HG02571 (cell line): ENCODE data around the gene HPGD.
"Not testable (repeated sequence)": the region's sequence is repeated elsewhere in the genome, so short reads cannot be mapped to it uniquely, and the experiment has no call there.

Source experiments
- ATAC-seq: cut with Tn5 transposase; IDR thresholded peaks from one replicate; pipeline ENCODE4 v1.9.1; 2021; ENCODE audit warnings: mild to moderate bottlenecking, moderate library complexity; ENCODE audit not compliant: unreplicated experiment

HPGD gene

DNA sequence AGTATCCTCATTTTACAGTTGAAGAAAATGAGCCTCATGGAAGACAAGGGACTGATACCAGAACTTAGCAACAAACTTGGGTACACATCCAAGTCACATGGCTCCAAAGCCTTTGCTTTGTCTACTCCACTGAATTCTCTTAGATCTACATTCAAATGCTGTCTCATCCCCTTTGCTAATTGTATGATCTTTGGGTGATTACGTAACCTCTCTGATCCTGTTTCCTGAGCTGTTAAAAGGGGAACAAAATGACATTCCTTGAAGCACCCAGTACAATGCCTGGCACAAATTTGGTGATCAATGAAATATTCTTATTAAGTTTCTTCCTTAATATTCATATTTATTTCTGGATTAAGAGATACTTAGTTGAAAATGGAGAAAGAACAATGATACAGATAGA lies 5.9 kb upstream of the HPGD start:
- ATAC-seq = no peak

DNA sequence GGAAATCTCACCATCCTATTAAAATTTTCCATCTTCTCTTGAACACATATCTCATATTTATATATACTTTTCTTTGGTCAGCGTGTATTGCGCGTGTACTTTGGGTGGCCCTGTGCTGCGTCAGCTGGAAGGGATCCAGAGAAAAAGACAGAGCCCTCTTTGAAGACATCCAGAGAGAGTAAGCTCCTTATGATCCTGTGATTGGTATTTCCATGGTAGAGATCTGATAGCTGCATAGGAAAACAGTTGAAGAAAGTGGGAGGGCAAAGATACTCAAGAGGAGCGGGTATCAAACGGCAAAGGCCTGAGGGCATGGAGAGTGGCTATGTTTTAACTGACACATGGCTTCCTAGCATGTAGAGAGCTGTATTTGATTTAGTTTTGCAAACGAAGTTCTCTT lies 4.4 kb upstream of the HPGD start:
- ATAC-seq = no peak

DNA sequence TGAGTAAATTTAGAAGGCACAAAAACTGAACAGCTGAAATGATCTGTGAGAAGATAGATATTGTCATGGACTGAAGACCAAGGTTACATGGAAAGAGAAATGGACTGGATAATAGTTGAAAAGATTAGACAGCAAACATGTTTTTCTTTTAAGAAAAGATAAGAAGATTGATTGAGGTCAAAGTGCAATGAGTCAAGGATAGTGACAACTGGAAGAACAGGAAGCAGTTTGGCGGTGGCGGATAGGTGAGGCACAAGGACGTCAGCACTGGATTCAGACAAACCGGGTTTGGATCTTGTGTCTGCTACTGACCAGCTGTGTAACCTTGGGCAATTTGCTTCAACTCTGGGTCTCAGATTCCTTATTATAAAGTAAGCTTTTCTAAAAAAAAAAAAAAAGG lies 2.0 kb upstream of the HPGD start:
- ATAC-seq = no peak

DNA sequence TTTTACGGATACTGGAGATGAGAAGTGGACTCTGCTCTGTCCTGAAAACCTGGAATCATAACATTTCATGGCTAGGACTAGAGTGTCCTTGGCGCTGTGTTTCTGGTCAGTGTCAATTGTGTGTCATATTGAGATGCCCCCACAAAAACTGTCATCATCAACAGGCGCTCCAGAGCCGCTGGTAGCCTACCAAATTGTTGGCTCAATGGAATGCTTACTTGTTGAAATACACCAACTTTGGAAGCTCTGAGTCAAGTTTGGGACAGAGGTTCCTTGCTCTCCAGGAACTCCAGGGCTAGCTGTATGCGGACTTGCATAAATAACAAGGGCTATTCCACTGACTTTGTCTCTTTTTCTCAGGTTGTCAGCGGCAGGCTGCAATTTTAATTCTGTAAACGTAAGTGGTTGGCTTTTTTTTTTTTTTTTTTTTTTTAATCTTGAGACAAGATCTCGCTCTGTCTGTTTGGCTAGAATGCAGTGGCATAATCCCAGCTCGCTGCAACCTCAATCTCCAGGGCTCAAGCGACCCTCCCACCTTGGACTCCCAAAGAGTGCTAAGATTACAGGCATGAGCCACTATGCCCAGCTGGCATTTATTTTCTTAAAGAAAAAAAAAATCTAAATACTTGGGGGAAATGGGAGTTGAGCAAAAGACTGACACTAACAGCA lies 871 bp upstream of the HPGD start:
- ATAC-seq = no peak

DNA sequence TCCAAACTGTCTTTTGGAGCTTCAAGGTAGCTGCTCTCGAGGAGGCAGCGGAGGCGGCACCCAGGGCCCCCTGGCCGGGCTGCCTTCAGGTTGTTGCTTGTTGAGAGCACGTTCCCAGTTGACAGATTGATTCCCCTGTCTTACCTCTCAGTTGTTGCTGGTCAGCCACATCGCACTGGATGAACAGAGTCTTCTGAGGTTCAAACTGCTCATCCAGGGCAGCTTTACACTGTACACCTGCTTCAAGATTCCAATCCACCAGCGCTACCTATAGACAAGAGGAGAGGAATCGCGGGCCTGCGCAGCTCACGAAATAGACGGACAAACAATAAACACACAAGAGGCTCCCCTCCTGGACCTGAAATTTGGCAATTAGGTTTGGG lies 497 bp downstream of the HPGD start:
- ATAC-seq = peak; percentile 40

DNA sequence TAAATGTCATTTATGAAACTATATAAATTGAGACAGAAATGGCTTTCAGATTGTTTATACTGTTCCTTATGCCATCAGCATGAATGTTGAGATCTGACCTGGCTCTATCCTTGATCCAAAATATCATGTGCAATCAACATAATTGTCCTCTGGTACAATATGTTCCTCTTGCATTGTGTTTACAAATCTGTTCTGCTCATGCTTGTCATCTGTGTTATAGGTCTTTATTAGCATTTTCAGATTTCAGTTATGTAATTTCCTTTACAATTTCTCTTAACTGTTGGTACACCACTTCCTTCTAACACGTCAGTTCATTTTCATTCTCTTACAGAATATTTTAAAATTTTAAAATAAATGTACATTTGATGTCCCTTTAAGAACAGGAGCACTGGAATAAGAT lies 1.6 kb downstream of the HPGD start:
- no peak for ATAC-seq

DNA sequence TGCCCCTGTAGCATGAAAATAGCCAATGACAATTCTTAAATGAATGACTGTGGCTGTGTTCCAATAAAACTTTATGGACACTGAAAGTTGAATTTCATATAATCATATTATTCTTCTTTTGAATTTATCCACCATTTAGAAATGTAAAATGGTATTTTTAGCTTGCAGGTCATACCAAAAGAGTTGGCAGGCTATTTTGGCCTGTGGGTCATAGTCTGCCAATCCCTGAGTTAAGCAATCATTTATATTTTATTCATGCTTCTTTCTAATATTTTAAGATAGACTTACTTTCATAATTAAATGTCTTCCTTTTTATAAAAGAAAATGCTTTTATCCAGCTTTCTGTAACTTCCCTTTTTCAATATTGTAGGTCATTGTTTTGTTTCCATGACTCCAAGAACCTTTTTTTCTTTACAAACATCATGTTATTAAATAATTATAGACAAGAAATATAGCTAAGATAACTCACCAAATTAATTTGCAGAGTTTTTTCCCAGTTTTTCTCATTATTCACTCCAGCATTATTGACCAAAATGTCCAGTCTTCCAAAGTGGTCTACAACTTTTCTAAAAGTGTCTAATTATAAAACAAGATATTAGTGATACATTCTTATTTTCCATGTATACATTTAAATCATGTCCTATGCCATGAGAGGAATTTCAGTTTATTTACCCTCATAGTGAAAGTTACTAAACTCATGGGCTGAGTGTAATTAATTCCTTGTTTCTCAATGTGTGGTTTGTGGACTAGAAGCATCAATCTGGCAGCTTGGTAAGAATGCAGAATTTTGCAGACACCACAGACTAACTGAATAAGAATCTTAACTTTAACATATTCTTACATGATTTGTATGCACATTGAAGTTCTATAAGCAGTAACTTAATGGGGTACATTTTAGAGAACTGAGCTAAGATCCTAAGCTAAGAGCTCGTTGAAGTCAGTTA lies 4.5 kb downstream of the HPGD start:
- no peak for ATAC-seq

DNA sequence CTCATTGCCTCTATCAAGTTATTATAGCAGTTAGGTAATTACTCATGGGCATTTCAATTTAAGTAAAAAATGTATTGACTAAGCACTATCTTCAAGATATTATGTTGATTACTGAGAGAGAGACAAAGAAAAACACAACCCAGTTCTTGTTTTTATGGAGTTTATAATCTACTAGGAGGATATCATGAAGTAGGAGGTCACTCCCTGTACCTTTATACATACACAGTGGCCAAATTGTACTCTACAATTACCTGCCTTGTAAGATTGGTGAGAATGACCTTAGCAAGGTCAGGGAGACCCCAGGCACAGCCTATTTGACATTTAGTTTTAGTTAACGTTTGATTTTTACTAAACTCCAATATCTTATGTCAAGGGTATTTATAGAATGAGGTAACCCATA lies 5.5 kb downstream of the HPGD start:
- no peak for ATAC-seq

DNA sequence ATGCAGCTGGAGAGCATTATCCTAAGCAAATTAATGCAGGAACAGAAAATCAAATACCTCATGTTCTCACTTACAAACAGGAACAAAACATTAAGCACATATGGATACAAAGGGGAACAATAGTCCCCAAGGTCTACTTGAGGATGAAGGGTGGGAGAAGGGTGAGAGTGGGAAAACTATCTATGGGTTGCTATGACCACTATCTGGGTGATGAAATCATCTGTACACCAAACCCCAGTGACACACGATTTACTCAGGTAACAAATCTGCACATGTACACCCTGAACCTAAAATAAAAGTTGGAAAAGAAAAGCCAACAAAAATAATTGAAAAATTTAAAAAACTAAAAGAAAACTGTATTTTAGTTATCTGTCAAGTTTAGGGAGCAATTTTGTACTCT lies 5.9 kb downstream of the HPGD start:
- no peak for ATAC-seq

DNA sequence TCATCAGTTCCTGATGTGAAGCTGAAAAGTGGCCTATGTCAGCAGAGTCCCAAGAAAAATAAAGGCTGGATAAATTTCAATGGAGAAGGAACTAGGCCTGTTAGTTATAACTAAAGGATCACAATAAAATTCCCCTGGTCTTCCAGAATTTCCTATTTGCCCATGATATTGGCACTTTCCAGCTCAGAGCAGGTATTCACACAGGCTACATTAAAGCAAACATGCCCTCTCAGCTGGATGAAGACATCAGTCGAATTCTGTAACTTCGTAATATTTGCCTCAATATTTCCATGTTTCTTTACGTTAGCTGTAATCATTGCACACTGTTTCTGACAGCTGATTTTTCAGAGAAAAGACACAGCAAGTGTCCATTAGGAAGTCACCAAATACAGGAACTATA lies 9.5 kb downstream of the HPGD start:
- ATAC-seq = no peak

DNA sequence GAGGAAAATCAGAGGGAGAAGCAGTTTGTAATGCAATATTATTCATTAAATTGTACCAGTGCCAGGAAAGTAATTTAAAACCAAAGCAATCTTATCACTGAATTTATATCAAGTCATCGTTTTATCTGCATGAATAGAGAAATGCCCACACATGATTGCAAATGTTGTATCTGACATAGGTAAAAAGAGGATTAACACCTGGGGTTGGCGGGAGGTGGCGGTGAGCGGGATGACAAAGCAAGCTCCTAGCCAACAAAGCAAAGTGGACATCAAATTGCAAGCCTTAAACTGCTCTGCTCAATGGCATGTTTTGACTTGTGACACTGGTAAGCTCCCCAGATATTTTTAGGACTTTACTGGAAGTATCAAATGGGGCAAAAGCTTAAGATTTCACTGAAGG lies 16.4 kb downstream of the HPGD start:
- no peak for ATAC-seq

DNA sequence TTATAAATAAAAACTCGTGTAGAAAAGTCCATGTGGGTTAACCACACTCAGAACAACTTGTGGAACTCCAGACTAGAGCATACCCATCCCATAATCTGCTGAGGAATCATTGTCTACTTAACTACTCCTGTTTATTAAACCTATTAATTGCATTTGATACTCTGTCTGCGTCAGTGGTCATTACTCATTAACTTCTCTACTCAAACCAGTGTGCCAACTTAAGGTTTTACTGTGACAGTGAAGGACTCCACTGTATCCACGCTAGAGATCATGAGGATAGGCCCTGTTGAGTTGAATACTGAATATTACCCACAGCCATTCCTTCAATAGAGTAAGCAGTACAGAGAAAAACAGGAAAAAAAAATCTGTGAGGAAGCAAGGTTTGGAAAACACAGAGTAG lies 17.3 kb downstream of the HPGD start:
- no peak for ATAC-seq

DNA sequence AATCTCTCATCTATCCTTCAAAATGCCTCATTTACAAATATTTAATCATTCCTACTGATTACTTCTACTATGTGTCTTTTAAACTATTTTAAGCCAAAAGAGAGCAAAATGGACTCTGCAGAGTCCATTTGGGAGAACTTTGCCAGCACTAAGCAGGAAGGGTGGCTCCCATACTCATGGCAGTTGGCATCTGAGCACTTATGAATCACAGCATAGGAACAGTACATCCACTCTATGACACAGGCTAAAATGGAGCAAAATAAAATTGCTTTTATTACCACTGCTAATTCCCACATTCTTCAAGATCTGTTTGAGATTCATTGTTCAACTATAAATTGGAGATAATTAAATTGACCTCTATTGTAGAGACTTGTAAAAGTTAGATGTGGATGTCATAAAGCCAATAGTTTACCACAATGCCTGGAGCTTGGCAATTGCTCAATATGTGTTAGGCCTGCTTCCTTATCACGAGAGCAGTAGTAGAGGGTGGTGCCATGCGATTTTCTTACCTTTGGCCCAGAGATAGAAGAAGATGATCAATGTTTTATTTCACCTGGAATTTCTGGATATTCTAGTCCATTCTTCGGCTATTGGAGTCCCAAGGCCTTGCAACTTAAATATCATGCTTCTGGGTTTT lies 19.1 kb downstream of the HPGD start:
- no peak for ATAC-seq

DNA sequence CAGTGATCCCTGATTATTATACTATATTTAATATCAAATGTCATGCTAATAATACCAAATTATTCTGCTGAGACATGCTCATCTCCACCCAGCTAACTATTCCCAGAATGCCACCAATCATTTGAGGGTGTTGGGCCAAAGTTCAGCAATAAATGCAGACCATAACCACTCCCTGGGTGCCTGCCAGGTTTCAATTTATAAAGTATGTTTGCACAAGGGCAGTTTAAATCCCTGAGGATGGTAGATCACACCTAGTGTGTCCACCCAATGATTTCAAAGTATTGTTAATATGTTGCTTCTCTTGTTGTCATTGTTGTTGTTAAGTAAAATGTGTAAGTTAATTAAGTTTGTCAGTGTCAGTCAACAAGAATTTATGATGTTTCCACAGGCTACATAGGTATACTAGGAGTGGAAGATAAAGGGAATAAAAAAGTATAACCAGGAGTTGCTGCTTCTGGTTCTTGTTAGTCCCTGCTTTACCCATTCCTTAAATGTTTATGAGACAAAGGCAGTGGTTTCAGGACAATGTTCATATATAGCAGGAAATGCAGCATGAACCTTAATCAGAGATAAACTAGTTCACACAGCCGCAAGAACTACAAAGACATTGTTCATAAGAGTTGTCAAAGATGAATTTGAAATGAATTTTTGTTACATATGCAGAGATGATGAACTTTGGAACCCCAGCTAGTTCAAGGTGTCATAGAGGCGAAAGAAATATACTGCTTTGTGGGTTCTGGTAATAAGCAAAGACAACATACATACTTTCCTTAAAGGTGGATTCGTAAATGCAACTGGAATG lies 25.5 kb downstream of the HPGD start:
- ATAC-seq = no peak

DNA sequence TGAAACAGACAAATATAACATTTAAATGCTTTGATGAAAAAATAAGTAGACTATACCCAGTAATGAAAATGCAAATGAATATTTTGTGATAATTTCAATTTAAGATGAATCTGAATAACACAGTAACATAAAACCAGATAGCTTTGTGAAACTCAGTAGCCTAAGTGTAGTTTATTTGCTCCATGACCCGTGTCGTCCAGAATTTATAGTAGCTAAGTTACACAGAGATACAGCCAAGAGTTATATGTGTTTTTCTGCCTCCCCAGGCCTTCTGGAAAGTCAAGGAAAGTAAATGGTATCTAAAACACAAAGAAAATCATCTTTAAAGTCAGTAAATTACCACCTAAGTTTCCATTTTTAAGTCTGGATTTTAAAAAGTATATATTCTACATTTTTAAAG lies 26.7 kb downstream of the HPGD start:
- ATAC-seq = no peak

DNA sequence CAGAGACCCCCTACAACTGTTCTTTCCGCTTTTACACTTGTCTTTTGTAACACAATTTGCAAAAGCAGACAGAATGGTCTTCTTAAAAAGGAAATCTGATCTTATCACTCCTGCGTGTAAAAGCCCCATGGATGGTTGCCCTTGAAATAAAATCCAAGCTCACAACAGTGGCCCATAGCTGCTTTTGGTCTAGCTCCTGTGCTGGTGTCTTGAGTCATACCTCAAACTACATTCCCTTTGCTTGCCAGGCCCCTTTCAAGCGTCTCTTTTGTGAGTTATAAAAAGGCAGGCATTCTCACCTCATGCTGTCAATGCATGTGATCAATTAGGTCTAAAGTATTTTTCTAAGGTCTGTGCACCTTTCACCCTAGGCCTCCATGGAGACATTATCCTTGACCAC lies 27.6 kb downstream of the HPGD start:
- ATAC-seq = no peak

DNA sequence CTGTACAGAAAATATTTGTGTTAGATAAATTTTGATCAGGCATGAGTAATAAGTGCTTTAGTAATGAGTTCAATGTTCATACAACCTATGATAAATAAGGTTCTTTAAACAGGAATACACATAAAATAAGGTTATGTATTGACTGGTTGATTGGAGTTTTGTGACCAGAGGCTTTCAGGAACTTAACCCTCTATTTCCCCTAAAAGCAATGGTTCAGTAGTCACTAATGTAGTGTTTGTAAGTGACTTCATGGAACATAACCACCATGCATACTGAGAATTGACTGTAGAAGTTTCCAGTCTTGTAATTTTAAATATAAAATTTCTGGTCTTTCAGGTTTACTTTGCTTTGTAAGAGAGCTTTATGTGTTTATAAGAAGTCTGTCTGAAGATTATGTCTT lies 28.1 kb downstream of the HPGD start:
- no peak for ATAC-seq

DNA sequence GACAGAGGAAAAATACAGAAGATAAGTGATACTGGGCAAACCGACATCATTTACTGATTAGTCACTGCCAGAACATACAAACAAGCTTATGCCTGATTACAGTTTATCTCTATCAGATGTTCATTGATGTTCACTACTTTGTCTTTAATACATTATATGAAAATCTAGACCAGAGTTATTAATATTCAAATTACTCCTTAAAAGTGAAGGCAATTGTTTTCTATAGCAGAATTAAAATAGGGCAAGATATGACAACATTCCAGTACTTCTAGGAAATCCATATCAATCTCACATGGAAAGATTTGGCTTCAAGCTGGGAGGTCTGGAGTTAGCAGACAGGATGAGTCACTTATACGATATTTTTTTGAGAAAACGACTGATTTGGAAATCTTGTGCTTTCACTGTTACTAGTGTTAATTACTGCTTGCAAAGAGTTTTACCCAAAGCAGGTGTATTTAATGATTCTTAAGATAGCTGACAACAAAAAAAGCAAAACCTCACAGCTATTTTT lies 31.8 kb downstream of the HPGD start:
- ATAC-seq = no peak

DNA sequence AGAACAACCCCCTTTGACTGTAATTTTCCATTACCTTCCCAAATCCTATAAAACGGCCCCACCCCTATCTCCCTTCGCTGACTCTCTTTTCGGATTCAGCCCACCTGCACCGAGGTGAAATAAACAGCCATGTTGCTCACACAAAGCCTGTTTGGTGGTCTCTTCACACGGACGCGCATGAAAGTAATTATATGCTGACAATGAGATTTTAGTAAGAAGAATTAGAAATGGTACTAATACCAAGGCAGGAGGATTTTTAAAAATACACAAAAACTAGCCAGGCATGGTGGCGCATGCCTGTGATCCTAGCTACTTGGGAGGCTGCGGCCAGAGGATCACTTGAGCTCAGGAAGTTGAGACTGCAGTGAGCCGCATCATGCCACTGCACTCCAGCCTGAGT lies 33.9 kb downstream of the HPGD start:
- not testable (repeated sequence) for ATAC-seq

DNA sequence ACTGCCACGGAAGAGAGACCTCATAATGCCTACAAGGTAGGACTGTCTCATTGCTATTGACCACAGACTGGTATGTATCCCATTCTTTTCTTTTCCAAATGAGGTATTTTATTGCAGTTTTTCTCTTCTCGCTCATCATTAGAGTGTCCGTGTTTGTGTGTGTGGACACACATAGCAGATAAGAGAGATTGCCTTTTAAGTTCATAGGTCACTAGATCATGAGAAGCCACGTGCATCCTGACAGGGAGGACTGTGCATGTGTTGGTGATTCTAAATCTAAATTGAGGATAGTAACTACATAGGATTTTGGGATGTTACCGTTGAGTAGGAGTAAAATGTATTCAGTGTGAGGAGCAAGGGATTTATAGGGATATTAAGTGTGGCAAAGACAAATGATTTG lies 37.3 kb downstream of the HPGD start:
- no peak for ATAC-seq

DNA sequence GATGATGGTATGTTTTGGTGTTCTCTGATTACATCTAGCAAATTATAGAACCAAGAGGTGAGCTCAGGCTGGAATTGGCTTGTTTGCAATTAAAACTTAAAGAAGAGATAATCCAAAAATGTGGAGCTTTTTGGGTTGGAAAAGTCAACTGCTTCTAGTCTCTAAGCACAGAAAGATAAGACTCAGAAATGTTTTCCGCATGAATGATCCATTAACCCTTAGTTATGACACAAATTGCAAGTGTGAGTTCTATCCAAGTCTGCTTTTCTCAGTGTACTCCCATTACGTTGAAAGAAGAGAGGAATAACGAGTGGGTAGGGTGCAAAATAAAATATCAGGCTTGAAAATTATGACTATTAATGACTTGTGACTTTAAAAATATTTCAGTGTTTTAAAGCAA lies 38.5 kb downstream of the HPGD start:
- no peak for ATAC-seq
